A172 (cell line): ENCODE results near the gene PARD3B. TPM values are rescaled to one million over a fixed set of nuclear protein-coding genes. Genes with fewer than 3 reads are reported as not detected.

Experiments used
- DNase-seq: peaks from one replicate; pipeline ENCODE4 v3.0.0-alpha.2; 2015; ENCODE audit warnings: low spot score
- total RNA-seq: library from RNA; depleted of rRNA; stranded (reverse); fragments of >200 nt; shearing (Covaris generic); gene quantifications from 2 replicates; pipeline ENCODE4 v1.2.3, GENCODE V29; 2014

The PARD3B gene
- total RNA-seq, 1 experiment from 2014 or later, result 5.4 TPM

- no peak for DNase-seq
Measured at GRCh38 chr2:205010196-205010595, 464.9 kb downstream of the PARD3B start.

GRCh38 chr2:205011031-205011430 lies 465.8 kb downstream of the PARD3B start:
- DNase-seq, result no peak

GRCh38 chr2:205012961-205013360 lies 467.7 kb downstream of the PARD3B start:
- no peak for DNase-seq

GRCh38 chr2:205013586-205013985 lies 468.3 kb downstream of the PARD3B start:
- DNase-seq, result no peak

- no peak for DNase-seq
Measured at GRCh38 chr2:205014201-205014600, 468.9 kb downstream of the PARD3B start.

- DNase-seq, result no peak
Measured at GRCh38 chr2:205017381-205017780, 472.1 kb downstream of the PARD3B start.

- DNase-seq, result no peak
Measured at GRCh38 chr2:205017912-205018311, 472.6 kb downstream of the PARD3B start.

GRCh38 chr2:205020673-205021072 lies 475.4 kb downstream of the PARD3B start:
- no peak for DNase-seq

- DNase-seq, result no peak
Measured at GRCh38 chr2:205022841-205023240, 477.6 kb downstream of the PARD3B start.

- DNase-seq, result peak; percentile 96
Measured at GRCh38 chr2:205024822-205025518, 479.7 kb downstream of the PARD3B start.

- peak; percentile 4 for DNase-seq
Measured at GRCh38 chr2:205025580-205026240, 480.4 kb downstream of the PARD3B start.

- DNase-seq, result no peak
Measured at GRCh38 chr2:205030695-205031094, 485.4 kb downstream of the PARD3B start.

- no peak for DNase-seq
Measured at GRCh38 chr2:205032093-205032551, 486.8 kb downstream of the PARD3B start.

- no peak for DNase-seq
Measured at GRCh38 chr2:205033431-205033830, 488.2 kb downstream of the PARD3B start.

GRCh38 chr2:205034034-205034433 lies 488.8 kb downstream of the PARD3B start:
- no peak for DNase-seq

GRCh38 chr2:205040323-205040722 lies 495.0 kb downstream of the PARD3B start:
- DNase-seq, result no peak

- DNase-seq, result no peak
Measured at GRCh38 chr2:205041472-205042130, 496.3 kb downstream of the PARD3B start.

- DNase-seq, result no peak
Measured at GRCh38 chr2:205043285-205043684, 498.0 kb downstream of the PARD3B start.

GRCh38 chr2:205045706-205046105 lies 500.4 kb downstream of the PARD3B start:
- no peak for DNase-seq

- no peak for DNase-seq
Measured at GRCh38 chr2:205047273-205047839, 502.1 kb downstream of the PARD3B start.

GRCh38 chr2:205051417-205051816 lies 506.1 kb downstream of the PARD3B start:
- DNase-seq, result no peak

- DNase-seq, result no peak
Measured at GRCh38 chr2:205052781-205053180, 507.5 kb downstream of the PARD3B start.
